GM19043 (cell line): Measurements from ENCODE around the gene CAMK4.

Experiments
- ATAC-seq: cut with Tn5 transposase; IDR thresholded peaks from one replicate; pipeline ENCODE4 v1.9.1; 2021; ENCODE audit warnings: low read depth; ENCODE audit not compliant: unreplicated experiment

The CAMK4 gene

GRCh38 chr5:111223787-111224560 lies at the start of gene CAMK4:
Gene CAMK4 (plus strand): TSS chr5:111224384. CDS start chr5:111224484, 100 bp downstream.
- ATAC-seq, result peak; percentile 45

DNA sequence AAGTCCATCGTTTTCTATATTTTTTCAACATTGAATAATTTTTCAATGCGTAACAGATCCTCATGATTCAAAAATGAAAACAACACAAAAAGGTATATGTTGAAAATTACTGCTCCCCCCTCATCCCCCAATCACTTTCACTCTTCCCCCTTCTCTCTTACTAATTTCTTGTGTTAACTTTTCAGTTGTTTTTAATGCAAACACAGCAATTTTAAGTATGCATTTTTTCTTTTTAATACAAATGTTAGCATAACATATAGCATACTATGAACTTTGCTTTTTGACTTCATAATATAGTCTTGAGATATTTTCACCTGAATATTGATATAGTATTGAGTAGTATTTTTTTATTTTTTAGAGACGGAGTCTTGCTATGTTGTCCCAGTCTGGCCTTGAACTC lies 41.1 kb upstream of the CAMK4 start:
- ATAC-seq, result no peak

DNA sequence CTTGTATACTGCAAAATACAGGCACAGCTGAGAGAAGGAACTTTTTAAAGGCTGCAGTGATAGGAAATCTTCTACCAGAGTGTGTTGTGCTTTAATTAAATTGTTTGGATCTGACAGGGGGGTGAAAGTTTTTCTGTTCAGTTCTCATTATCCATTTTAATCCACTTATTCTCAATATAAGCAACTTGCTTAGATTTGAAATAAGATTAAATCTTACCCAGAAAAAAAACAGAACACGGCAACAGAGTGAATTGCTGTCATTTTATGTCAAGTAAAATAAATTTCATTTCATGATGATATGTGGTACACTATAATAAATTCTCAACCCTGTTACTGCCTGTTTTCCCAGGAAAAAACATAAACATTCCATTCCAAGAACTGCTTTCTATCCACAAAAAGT lies 37.1 kb upstream of the CAMK4 start:
- no peak for ATAC-seq

DNA sequence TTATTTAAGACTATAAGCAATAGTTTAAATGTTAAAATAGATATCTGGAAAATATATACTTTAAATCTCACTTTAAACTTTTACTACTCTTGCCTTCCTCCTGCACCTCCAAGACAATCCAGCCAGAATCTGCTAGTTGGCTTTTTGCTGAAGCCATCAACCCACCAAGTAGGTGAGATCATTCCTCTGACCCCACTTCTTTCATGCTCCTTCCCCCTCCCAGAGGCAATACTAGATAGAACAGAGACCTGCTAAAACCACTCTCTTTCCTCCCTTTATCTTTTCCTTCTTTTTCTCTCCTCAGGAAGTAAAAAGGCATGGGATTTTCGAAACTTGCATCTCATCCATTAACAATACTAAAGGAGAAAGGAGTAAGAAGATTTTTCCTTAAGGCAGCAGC lies 30.1 kb upstream of the CAMK4 start:
- ATAC-seq, result no peak

- no peak for ATAC-seq
Observed at GRCh38 chr5:111194925-111195324, 29.3 kb upstream of the CAMK4 start.

DNA sequence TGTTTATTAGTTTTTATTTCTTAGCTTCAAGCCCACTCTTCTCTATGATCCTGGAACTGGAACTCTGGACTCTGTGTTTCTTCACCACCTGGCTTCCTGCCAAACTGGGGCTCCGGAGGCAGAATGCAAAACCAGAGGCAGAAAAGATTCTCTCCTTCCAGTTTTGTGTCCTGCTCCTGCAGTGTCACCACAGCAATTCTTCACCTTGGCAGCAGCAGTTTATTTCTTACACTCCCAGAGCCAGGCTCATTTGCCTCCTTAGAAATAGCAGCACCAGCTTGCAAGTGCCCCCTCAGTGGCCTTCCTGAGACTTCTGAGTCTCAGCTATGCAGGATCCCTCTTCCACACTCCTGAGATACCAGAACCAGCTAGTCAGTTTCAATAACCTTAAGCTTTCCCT lies 26.7 kb upstream of the CAMK4 start:
- ATAC-seq, result no peak

DNA sequence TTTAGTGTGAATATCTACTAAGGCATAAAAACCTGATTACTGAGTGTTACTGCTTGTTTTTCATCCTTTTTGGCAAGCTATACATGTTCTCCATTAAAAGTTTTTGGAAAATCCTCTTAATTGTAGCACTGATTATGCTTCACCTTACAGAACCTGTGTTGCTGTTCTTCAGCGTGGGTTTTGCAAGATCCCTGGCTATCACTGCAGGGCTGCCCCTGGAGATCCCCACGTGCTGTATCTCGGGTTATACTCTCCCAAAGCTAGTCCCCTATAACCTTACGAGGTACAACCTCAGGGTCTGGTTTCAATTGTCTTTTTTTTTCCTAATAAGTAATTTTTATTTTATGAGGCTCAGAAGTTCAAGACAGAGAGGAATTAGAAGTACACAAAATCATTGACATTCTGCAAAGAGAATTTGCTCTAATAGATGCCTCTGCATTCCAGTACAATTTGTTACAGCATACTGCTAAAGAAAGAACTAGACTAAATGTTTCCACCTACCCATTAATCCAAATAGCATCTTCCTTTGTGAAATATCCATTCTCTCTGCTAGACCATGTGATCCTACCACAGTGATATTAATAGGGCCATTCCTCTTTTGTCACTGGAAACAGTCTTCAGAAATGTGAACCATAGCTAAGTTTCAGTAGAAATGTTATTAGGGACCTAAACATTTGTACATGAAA lies 25.8 kb upstream of the CAMK4 start:
- no peak for ATAC-seq

GRCh38 chr5:111200828-111201227 lies 23.4 kb upstream of the CAMK4 start:
- ATAC-seq, result no peak

GRCh38 chr5:111201705-111202104 lies 22.5 kb upstream of the CAMK4 start:
- ATAC-seq, result no peak

DNA sequence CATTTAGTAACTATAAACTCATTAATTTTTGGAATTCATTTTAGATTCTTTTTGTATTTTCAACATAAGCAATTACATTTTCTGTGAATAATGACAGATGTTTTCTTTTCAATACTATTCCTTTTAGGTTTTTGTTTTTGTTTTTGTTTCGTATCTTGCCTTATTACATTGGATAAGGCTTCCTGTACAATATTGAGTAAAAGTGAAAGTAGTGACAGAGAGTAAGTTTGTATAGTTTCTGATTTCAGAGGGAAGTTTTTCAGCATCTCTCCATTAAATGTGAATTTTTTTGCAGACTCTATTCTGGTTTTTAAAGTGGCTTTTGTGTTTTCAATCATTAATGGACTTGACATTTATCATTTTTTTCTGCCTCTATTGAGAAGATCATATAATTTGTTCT lies 12.8 kb upstream of the CAMK4 start:
- ATAC-seq, result peak; percentile 92

GRCh38 chr5:111214052-111214742 lies 10.0 kb upstream of the CAMK4 start:
- no peak for ATAC-seq

DNA sequence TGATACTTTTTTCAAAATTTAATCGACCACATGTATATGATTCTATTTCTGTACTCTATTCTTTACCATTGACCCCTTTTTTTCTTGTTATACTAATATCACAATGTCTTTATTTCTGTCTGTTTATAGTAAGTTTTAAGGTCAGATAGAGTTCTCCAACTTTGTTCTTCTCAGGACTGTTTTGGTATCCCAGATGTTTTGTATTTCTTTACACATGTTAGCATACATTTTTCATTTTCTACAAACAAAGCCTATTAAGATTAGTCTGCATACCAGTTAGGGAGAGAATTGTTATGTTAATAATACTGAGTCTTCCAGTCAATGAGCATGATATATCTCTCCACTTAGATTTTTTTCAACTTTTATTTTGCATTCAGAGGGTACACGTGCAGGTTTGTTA lies 8.2 kb upstream of the CAMK4 start:
- ATAC-seq, result no peak

- no peak for ATAC-seq
Observed at GRCh38 chr5:111221139-111221538, 3.0 kb upstream of the CAMK4 start.

GRCh38 chr5:111223101-111223786 lies 940 bp upstream of the CAMK4 start:
- ATAC-seq, result no peak

- ATAC-seq, result peak; percentile 30
Observed at GRCh38 chr5:111224561-111225345, 569 bp downstream of the CAMK4 start.

DNA sequence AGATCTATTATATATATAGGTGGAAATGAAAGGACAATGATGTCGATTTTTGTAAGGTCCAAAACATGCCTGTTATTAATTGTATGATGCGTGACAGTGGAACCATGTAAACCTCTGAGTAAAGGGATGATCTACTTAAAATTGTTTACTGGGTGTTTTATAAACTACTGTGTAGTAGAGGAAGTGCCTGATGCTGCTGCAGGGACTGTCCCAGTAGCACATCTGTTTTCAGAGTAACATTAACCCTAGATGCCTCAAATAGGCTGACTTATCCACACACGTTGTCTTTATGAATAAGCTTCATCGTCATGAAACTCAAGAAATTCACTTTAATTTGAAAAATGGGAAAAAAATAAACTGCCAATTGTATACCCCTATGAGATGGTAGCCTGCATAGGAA lies 1.7 kb downstream of the CAMK4 start:
- ATAC-seq, result no peak

- no peak for ATAC-seq
Observed at GRCh38 chr5:111226556-111226955, 2.4 kb downstream of the CAMK4 start.

- ATAC-seq, result no peak
Observed at GRCh38 chr5:111227226-111227782, 3.1 kb downstream of the CAMK4 start.

- ATAC-seq, result no peak
Observed at GRCh38 chr5:111227801-111228200, 3.6 kb downstream of the CAMK4 start.
